GM13977 (cell line): Measurements from ENCODE around the gene CD7.

Experiments
- DNase-seq: peaks from one replicate; pipeline ENCODE4 v3.0.0; 2012; ENCODE audit warnings: low spot score
- CTCF ChIP-seq: IDR thresholded peaks from 2 replicates; pipeline ENCODE4 v1.5.1; 2012; ENCODE audit warnings: mild to moderate bottlenecking, control low read depth; ENCODE audit not compliant: insufficient read depth; ENCODE audit errors: extremely low read depth, missing control alignments
- in situ Hi-C: fragments of 300-500 bp; cut with MboI; formaldehyde crosslinking; loops from one replicate; pipeline ENCODE4 v1.12.0; 2022; ENCODE audit warnings: low sequenced_read_pairs, low pct_unique_long_range_greater_than_20kb, mixed read lengths, inconsistent platforms; ENCODE audit not compliant: unreplicated experiment

The CD7 gene

DNA sequence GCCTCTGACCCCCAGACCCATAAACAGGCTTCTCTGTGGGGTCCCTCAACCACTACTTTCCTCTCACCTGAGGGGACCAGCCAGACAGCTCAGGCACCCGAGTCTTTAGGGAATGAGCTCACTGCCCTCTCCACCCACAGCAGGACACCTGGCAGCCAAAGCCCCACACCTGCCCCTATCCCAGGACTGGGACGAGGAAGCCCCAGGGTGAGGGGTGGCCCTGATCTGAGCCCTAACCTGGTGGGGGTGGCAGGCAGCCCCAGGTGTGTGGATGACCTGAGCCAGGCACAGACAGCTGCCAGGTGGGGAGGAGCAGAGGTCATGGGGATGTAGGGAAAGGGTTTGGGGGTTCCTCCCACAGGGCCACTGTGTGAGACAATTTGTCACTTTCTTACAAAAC lies 40.0 kb upstream of the CD7 start:
- TF ChIP-seq CTCF = no peak
- no peak for DNase-seq
- in situ Hi-C loops = loop anchor here (10.0 kb wide), 1 partner anchor 197 kb away; no protein-coding TSS in a partner anchor

- no peak for TF ChIP-seq CTCF
- no peak for DNase-seq
- in situ Hi-C loops = loop anchor here (10.0 kb wide), 1 partner anchor 198 kb away; no protein-coding TSS in a partner anchor
Observed at GRCh38 chr17:82356845-82357355, 39.5 kb upstream of the CD7 start.

- in situ Hi-C loops = loop anchor here (10.0 kb wide), 1 partner anchor 199 kb away; no protein-coding TSS in a partner anchor
- no peak for TF ChIP-seq CTCF
- no peak for DNase-seq
Observed at GRCh38 chr17:82355770-82356427, 38.5 kb upstream of the CD7 start.

- DNase-seq = no peak
- in situ Hi-C loops = loop anchor here (10.0 kb wide), 1 partner anchor 200 kb away; no protein-coding TSS in a partner anchor
Observed at GRCh38 chr17:82354804-82355308, 37.4 kb upstream of the CD7 start.

GRCh38 chr17:82353484-82353883 lies 36.1 kb upstream of the CD7 start:
- TF ChIP-seq CTCF = no peak
- no peak for DNase-seq
- in situ Hi-C loops = loop anchor here (10.0 kb wide), 1 partner anchor 201 kb away; no protein-coding TSS in a partner anchor

More at GRCh38 chr17:82354804-82355308, 37.4 kb upstream of the CD7 start:
- TF ChIP-seq CTCF = no peak

GRCh38 chr17:82351713-82352488 lies 34.5 kb upstream of the CD7 start:
- in situ Hi-C loops = loop anchor here (10.0 kb wide), 1 partner anchor 203 kb away; no protein-coding TSS in a partner anchor
- TF ChIP-seq CTCF = peak; percentile 93
- peak; percentile 91 for DNase-seq
